Neuronal stem cell (in vitro differentiated cells): Measurements from ENCODE around the gene ISG20.

Source experiments
- DNase-seq: peaks from one replicate; pipeline ENCODE4 v3.0.0-alpha.2; 2013; ENCODE audit warnings: low spot score
- H2AFZ ChIP-seq: one replicate; pipeline ENCODE4 v1.6.1; 2013; ENCODE audit warnings: mild to moderate bottlenecking, low read length, inconsistent platforms
- H2AK5ac ChIP-seq: 2 replicates; pipeline ENCODE4 v1.6.1; 2013; ENCODE audit warnings: low read depth, mild to moderate bottlenecking, inconsistent platforms, low read length, moderate library complexity, mixed read lengths
- H2BK120ac ChIP-seq: 2 replicates; pipeline ENCODE4 v1.6.1; 2013; ENCODE audit warnings: low read depth, mild to moderate bottlenecking, inconsistent platforms, low read length, moderate library complexity, mixed read lengths
- H2BK12ac ChIP-seq: one replicate; pipeline ENCODE4 v1.6.1; 2013; ENCODE audit warnings: low read length, inconsistent platforms
- H2BK15ac ChIP-seq: 2 replicates; pipeline ENCODE4 v1.6.1; 2013; ENCODE audit warnings: mild to moderate bottlenecking, low read length, inconsistent platforms, mixed read lengths
- H2BK5ac ChIP-seq: one replicate; pipeline ENCODE4 v1.6.1; 2013; ENCODE audit warnings: inconsistent platforms, mild to moderate bottlenecking, low read length, moderate library complexity
- H3K14ac ChIP-seq: one replicate; pipeline ENCODE4 v1.6.1; 2013; ENCODE audit warnings: low read length, inconsistent platforms
- H3K18ac ChIP-seq: 2 replicates; pipeline ENCODE4 v1.6.1; 2013; ENCODE audit warnings: low read length, inconsistent platforms
- H3K23ac ChIP-seq: 2 replicates; pipeline ENCODE4 v1.6.1; 2013; ENCODE audit warnings: low read depth, mild to moderate bottlenecking, mixed read lengths, low read length, inconsistent platforms; ENCODE audit not compliant: poor library complexity
- H3K27ac ChIP-seq: replicated peaks from 3 replicates; pipeline ENCODE4 v1.5.1; 2013; ENCODE audit warnings: low read length, inconsistent platforms
- H3K27me3 ChIP-seq, 3 experiments: 2 replicates each; pipeline ENCODE4 v1.6.1; 2013; ENCODE audit warnings: low read length in 3 of 3, mild to moderate bottlenecking in 2 of 3, inconsistent platforms in 1 of 3, low read depth in 1 of 3, mixed read lengths in 1 of 3, moderate library complexity in 1 of 3; ENCODE audit not compliant: control insufficient read depth in 3 of 3, insufficient read depth in 3 of 3
- H3K36me3 ChIP-seq, 2 donors: replicated peaks in 1 of 2; 2 replicates each; pipeline ENCODE4 v1.6.1; 2013; ENCODE audit warnings: low read length in 2 of 2; ENCODE audit not compliant: control insufficient read depth in 2 of 2, insufficient read depth in 2 of 2
- H3K4ac ChIP-seq: 2 replicates; pipeline ENCODE4 v1.6.1; 2013; ENCODE audit warnings: inconsistent platforms, mild to moderate bottlenecking, low read length, moderate library complexity
- H3K4me1 ChIP-seq, 2 donors: 1 replicate in 1 of 2; 2 replicates in 1 of 2; pipeline ENCODE4 v1.6.1; 2013; ENCODE audit warnings: low read length in 2 of 2, low read depth in 1 of 2; ENCODE audit not compliant: control insufficient read depth in 2 of 2, insufficient read depth in 1 of 2
- H3K4me2 ChIP-seq: one replicate; pipeline ENCODE4 v1.6.1; 2013; ENCODE audit warnings: mild to moderate bottlenecking, low read length, inconsistent platforms; ENCODE audit not compliant: insufficient read depth, poor library complexity, severe bottlenecking
- H3K4me3 ChIP-seq, 2 donors: 2 replicates each; pipeline ENCODE4 v1.5.1; 2013; ENCODE audit warnings: low read length in 2 of 2, mild to moderate bottlenecking in 2 of 2, inconsistent platforms in 1 of 2, moderate library complexity in 1 of 2
- H3K79me1 ChIP-seq: one replicate; pipeline ENCODE4 v1.6.1; 2013; ENCODE audit warnings: low read depth, mild to moderate bottlenecking, inconsistent platforms, low read length, moderate library complexity
- H3K9ac ChIP-seq: one replicate; pipeline ENCODE4 v1.6.1; 2013; ENCODE audit warnings: mild to moderate bottlenecking, low read depth, low read length, inconsistent platforms; ENCODE audit not compliant: poor library complexity
- H3K9me3 ChIP-seq, 2 donors: replicated peaks in 1 of 2; 2 replicates each; pipeline versions ENCODE3 to v1.6.1; 2013; ENCODE audit warnings: low read length in 2 of 2, mild to moderate bottlenecking in 2 of 2, inconsistent platforms in 1 of 2, low read depth in 1 of 2, mixed read lengths in 1 of 2, moderate library complexity in 1 of 2; ENCODE audit not compliant: control insufficient read depth in 2 of 2, insufficient read depth in 1 of 2
- H4K8ac ChIP-seq: one replicate; pipeline ENCODE4 v1.6.1; 2013; ENCODE audit warnings: low read depth, mild to moderate bottlenecking, inconsistent platforms, low read length, moderate library complexity
- H4K91ac ChIP-seq: one replicate; pipeline ENCODE4 v1.6.1; 2013; ENCODE audit warnings: low read length, low read depth, mild to moderate bottlenecking, inconsistent platforms; ENCODE audit not compliant: poor library complexity
- WGBS, 2 donors: extraction: QIAGEN DNeasy Blood & Tissue Kit; methylation state at CpG; one replicate each; pipeline ENCODE4 v1.1.7; 2013; ENCODE audit warnings: missing lambda C conversion rate in 2 of 2, mixed read lengths in 1 of 2; ENCODE audit not compliant: insufficient read length in 2 of 2, insufficient replicate concordance in 1 of 2; ENCODE audit errors: extremely low coverage in 2 of 2; 5-methylcytosine and 5-hydroxymethylcytosine counted together

Gene ISG20

GRCh38 chr15:88658070-88658965 is 19.5 kb downstream of the ISG20 start:
- H4K91ac ChIP-seq: no peak overlapping the region
- DNase-seq: no peak
- no peak overlapping the region for H3K4ac ChIP-seq
- H3K27me3 ChIP-seq: peaks cover 0 to 13% (median 0%) of the 10 kb centered on the region in 3 experiments
- H3K4me2 ChIP-seq: no peak overlapping the region
- H3K14ac ChIP-seq: no peak overlapping the region
- peaks cover 0 to 2% of the 10 kb centered on the region in 2 donors for H3K4me1 ChIP-seq
- H3K18ac ChIP-seq: no peak overlapping the region
- peak overlapping the region; percentile 11 for H2BK15ac ChIP-seq
- no peak overlapping the region for H4K8ac ChIP-seq
- no peak overlapping the region for H2AK5ac ChIP-seq
- no peak overlapping the region for H2BK120ac ChIP-seq
- H3K36me3 ChIP-seq: no peaks in the 10 kb centered on the region
- no peaks in the 10 kb centered on the region for H3K79me1 ChIP-seq
- peaks cover 0 to 2% of the 10 kb centered on the region in 2 donors for H3K9me3 ChIP-seq
- no peak overlapping the region for H3K27ac ChIP-seq
- H2BK5ac ChIP-seq: no peak overlapping the region
- H2BK12ac ChIP-seq: no peak overlapping the region
- H3K9ac ChIP-seq: no peak overlapping the region
- H3K23ac ChIP-seq: peak overlapping the region; percentile 21
- H2AFZ ChIP-seq: no peak overlapping the region
- no peak overlapping the region for H3K4me3 ChIP-seq
- no CpG with 5 or more reads among the region's 13 CpGs for WGBS, 2 donors

DNA sequence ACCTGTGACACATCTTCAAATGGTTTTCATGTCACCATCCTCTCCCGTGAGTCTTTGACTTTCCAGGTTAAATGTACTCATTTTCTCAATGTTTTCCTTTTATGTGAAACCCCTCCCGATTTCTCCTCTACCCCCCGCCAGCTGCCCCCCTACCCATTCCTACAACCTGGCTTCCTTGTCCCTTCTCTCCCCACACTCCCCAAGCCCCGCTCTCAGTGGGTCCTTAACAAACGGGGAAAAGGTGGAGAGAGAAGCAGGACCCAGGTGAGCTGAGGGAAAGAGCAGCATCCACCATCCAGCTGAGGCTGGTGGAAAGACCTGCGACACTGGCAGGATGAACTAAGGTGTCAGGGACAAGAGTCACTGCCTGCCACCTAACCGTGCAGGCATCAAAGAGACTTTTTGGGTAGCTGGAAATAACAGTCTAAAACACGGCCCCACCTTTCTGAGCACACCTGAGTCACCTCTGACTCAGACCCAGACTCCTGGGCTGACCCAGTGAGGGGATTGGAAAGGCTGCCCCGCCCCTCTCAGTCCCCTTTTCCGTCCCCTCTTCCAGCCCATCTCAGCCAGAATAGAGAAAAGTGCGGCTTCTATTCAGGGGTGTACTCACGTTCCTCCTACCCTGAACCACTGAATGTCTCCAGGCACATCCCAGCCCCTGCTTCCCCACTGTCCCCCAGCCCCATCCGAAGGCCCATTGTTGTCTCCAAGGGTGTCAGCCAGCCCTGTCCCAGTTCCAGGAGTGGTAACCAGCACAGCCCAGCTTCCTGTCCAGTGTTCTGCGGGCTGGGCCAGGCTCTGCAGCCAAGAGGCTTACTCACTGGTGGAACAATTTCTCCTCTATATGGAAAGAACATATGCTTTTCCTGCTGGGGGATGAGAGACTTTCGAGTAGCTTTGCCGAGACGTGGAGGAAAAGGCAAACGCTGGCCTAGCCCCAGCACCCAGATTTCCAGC is 20.4 kb downstream of the ISG20 start:
- Histone ChIP-seq H3K14ac (no peak overlapping the region), H3K79me1 (no peaks in the 10 kb centered on the region), H3K23ac (no peak overlapping the region), H3K18ac (peak overlapping the region; percentile 62), H3K9me3 (peaks cover 0 to 2% of the 10 kb centered on the region in 2 donors), H4K91ac (no peak overlapping the region), H2BK12ac (no peak overlapping the region), H3K27ac (no peak overlapping the region), H4K8ac (no peak overlapping the region), H2BK5ac (no peak overlapping the region), H3K4me3 (no peak overlapping the region), H3K4me2 (no peak overlapping the region), H2BK120ac (no peak overlapping the region), H3K27me3 (peaks cover 0 to 13% (median 0%) of the 10 kb centered on the region in 3 experiments), H3K4ac (no peak overlapping the region), H3K9ac (no peak overlapping the region), H2AFZ (no peak overlapping the region), H3K4me1 (peaks cover 0 to 2% of the 10 kb centered on the region in 2 donors), H2AK5ac (no peak overlapping the region), H3K36me3 (no peaks in the 10 kb centered on the region), H2BK15ac (no peak overlapping the region)
- DNase-seq: no peak
- WGBS, 2 donors: no CpG with 5 or more reads among the region's 18 CpGs

DNA sequence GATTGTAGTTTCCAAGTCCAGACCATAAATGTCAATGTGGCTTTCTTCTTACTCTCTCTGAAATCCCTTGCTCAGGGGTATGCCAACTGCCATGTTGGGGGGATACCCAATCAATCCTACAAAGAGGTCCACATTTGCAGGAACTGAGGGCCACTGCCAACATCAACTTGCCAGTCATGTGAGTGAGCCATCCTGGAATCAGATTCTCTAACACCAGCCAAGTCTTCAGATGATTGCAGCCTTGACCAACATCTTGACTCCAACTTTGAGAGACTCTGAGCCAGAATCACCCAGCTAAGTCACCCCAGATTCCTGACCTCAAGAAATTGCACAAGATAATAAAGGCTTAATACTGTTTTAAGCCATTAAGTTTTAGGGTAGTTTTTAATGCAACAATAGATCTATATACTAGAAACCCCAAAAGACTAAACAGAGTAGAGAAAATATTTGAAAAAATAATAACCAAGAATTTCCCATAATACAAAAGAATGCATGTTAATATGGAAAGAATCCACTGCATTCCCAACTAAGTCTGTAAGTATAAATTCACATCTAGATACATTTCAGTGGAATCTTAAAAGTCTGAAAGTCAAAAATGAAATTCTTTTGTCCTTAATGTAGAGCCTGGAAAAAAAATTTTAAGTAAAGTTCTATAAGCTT is 22.4 kb downstream of the ISG20 start:
- Histone ChIP-seq H4K8ac (no peak overlapping the region), H3K4me1 (peaks cover 0 to 2% of the 10 kb centered on the region in 2 donors), H3K14ac (no peak overlapping the region)

More for the DNA sequence above, 22.4 kb downstream of the ISG20 start:
- no peak for DNase-seq
- Histone ChIP-seq H3K79me1 (no peaks in the 10 kb centered on the region), H3K9ac (no peak overlapping the region), H3K27ac (no peak overlapping the region), H2AFZ (no peak overlapping the region), H4K91ac (no peak overlapping the region), H3K9me3 (peaks cover 0 to 2% of the 10 kb centered on the region in 2 donors), H3K18ac (no peak overlapping the region), H2BK5ac (no peak overlapping the region), H3K4ac (no peak overlapping the region), H2AK5ac (no peak overlapping the region), H2BK120ac (no peak overlapping the region), H3K4me2 (no peak overlapping the region), H3K23ac (no peak overlapping the region), H3K27me3 (peaks cover 0 to 13% (median 0%) of the 10 kb centered on the region in 3 experiments), H3K36me3 (no peaks in the 10 kb centered on the region), H2BK15ac (no peak overlapping the region), H3K4me3 (no peak overlapping the region), H2BK12ac (no peak overlapping the region)
